Measurements from ENCODE around the gene ANKRD36C.
"Not testable (repeated sequence)": the region's sequence is repeated elsewhere in the genome, so short reads cannot be mapped to it uniquely, and the experiment has no call there.

ANKRD36C gene

DNA sequence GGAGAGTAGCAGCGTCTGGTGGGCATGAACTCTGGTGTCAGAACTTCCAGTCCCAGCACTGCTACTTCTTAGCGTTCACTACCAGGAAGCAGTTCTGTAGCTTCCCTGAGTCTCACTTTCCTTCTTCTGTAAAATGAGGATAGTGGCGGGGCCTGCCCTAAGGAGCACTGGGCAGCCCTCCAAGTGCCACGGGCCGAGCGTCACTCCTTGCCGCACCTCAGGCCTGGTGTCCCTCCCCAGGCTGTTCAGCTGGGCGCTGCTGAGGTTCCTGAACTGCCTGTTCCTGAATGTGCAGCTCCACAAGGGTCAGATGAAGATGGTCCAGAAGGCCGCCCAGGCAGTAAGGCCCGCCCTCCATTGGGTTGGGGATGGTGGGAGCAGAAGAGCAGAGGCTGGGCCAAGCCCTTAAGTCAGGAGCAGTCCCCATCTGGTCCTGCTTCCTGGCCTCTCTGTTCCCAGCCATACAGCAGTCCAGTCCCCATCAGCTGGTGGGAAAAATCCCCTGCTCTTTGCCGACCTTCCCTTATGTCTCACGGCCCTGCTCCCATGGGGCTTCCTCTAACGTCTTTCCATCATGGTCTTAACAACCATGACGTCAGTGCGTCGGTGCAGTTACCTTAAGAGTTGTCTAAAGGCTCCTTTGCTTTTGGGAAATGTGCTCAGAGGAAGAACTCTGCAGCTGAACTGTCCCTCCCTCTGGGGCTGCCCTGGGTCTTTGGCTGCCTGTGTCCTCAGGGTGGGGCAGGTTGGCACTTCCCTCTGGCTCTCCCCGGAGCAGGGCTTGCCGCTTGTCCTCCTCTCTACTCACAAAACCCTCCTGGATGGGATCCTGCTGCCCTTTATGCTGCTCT is 195.2 kb downstream of the ANKRD36C start:
- not testable (repeated sequence) for DNase-seq (ENCODE audit: low read depth)

GRCh38 chr2:95793970-95794369 is 197.7 kb downstream of the ANKRD36C start:
- DNase-seq (ENCODE audit: low read depth): not testable (repeated sequence)

DNA sequence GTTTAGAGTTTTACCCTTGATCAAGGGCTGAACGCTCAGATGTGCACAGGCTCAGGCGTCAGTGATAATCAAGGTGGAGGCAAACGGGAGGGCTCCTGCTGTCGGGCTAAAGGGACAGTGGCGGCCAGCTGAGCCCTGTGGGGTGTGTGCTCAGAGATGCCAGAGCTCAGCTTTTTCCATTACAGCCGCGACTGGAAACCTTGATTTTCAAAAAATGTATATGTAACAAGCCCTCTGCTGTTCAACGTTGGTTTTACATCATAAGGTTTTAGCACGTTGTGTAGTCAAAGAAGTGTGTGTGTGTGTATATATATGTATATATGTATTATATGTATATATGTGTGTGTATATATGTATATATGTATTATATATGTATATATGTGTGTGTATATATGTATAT is 201.4 kb downstream of the ANKRD36C start:
- DNase-seq (ENCODE audit: low read depth): not testable (repeated sequence)

DNA sequence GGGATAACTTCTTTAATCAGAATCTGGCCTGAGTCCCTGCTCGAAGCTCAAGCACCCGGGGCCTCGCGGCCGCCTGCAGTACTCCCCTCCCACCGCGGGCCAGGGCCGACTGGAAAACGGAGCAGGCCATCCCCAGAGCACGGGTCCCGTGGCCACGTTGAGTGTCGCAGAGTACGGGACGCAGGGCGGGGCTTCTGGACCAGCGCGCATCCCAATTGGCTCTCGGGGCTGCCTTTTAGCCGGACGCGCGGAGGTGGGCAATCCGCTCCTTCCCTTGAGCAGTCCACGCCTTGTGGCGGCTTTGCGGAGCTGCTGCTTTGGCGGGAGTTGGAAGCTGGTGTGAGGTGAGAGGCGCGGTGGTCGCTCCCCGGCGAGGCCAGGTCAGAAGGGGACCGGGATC is 202.2 kb downstream of the ANKRD36C start:
- DNase-seq (ENCODE audit: low read depth): not testable (repeated sequence)

DNA sequence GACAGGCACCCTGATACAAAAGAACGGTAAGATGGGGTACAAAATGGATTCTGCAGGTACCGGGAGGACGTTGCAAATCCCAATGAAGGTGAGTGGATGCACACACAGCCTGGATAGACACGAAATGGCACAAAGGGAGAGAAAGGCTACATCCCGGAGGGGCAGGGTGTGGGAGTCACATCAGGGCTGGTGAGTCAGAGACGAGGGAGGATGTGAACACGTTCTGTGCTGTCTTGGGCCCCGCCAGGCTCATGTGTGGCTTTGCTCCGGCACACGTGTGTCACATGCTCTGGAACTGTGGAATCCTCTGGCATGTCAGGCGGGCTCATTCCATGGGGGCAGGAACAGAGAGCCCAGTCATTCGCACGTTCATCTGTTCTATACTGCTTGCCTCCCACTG is 203.0 kb downstream of the ANKRD36C start:
- DNase-seq (ENCODE audit: low read depth): not testable (repeated sequence)

All from EH (cell line).